Spleen (tissue), 11 donors: ENCODE results near the gene COL27A1. TPM values are rescaled to one million over a fixed set of nuclear protein-coding genes. Genes with fewer than 3 reads are reported as not detected.

Experiments used
- DNase-seq: peaks from one replicate; pipeline ENCODE4 v3.0.0-alpha.2; 2020
- H3K27ac ChIP-seq, 8 donors: fragments of 200-600 bp; sonication (generic) in 7 of 8; 1 replicate in 4 of 8; 2 replicates in 4 of 8; pipeline versions ENCODE4 v1.5.0 to v1.8.0; 2016 to 2021; ENCODE audit warnings: inconsistent platforms in 4 of 8, mild to moderate bottlenecking in 4 of 8, moderate library complexity in 1 of 8
- H3K27me3 ChIP-seq, 7 donors: fragments of 200-600 bp; sonication (generic) in 6 of 7; replicated peaks in 1 of 7; 1 replicate in 4 of 7; 2 replicates in 3 of 7; pipeline versions ENCODE4 v1.5.0 to v1.8.0; 2016 to 2021; ENCODE audit warnings: inconsistent platforms in 3 of 7, mild to moderate bottlenecking in 1 of 7
- H3K36me3 ChIP-seq, 6 donors: fragments of 200-600 bp; sonication (generic) in 5 of 6; 1 replicate in 4 of 6; 2 replicates in 2 of 6; pipeline versions ENCODE4 v1.5.0 to v1.8.0; 2016 to 2021; ENCODE audit warnings: inconsistent platforms in 2 of 6
- H3K4me1 ChIP-seq, 6 donors: fragments of 200-600 bp; sonication (generic) in 5 of 6; 1 replicate in 3 of 6; 2 replicates in 3 of 6; pipeline versions ENCODE4 v1.5.0 to v1.8.0; 2016 to 2021; ENCODE audit warnings: inconsistent platforms in 3 of 6
- H3K4me3 ChIP-seq, 8 donors: fragments of 200-600 bp; sonication (generic) in 7 of 8; 1 replicate in 4 of 8; 2 replicates in 4 of 8; pipeline versions ENCODE4 v1.5.0 to v1.8.0; 2016 to 2021; ENCODE audit warnings: inconsistent platforms in 4 of 8, mild to moderate bottlenecking in 4 of 8, moderate library complexity in 2 of 8
- H3K9me3 ChIP-seq, 8 donors: fragments of 200-600 bp; sonication (generic) in 7 of 8; 1 replicate in 4 of 8; 2 replicates in 4 of 8; pipeline versions ENCODE4 v1.5.0 to v1.8.0; 2016 to 2021; ENCODE audit warnings: inconsistent platforms in 4 of 8
- CTCF ChIP-seq, 11 experiments: fragments of 200-600 bp in 7 of 11; fragments of 450-650 bp in 4 of 11; sonication (generic) in 4 of 11; IDR thresholded peaks in 8 of 11; conservative IDR thresholded peaks in 3 of 11; 1 replicate in 7 of 11; 2 replicates in 4 of 11; pipeline versions ENCODE4 v1.4.0 to v1.8.0; 2016 to 2021; ENCODE audit warnings: antibody characterized with exemption in 11 of 11, inconsistent platforms in 4 of 11, mild to moderate bottlenecking in 1 of 11
- POLR2A ChIP-seq, 3 donors: fragments of 450-650 bp; IDR thresholded peaks; one replicate each; pipeline ENCODE4 v1.5.1; 2017; ENCODE audit warnings: antibody characterized with exemption in 3 of 3, mild to moderate bottlenecking in 1 of 3
- POLR2AphosphoS5 ChIP-seq, 3 donors: sonication (generic); formaldehyde crosslinking; IDR thresholded peaks; one replicate each; pipeline ENCODE4 v1.5.1; 2017; ENCODE audit warnings: antibody characterized with exemption in 3 of 3
- WGBS, 5 donors: extraction: QIAGEN DNeasy Blood & Tissue Kit in 3 of 5; methylation state at CpG; one replicate each; pipeline versions ENCODE4 v1.1.5 to v1.1.7; 2013 to 2018; 5-methylcytosine and 5-hydroxymethylcytosine counted together
- intact Hi-C: fragments of 100-400 bp; cut with DNase I; formaldehyde crosslinking; loops from one replicate; pipeline ENCODE4 v1.15.0; 2023; ENCODE audit warnings: low total_unique reads
- polyA plus RNA-seq, 3 donors: library from polyadenylated mRNA; stranded (reverse); fragments of 200-250 nt; gene quantifications; one replicate each; pipeline ENCODE4 v1.2.1, GENCODE V29; 2013
- total RNA-seq, 7 donors: library from RNA; depleted of rRNA in 3 of 7; stranded (reverse); fragments of >200 nt in 3 of 7; fragmentation: NEBNext Ultra II Directional in 4 of 7; extraction: Animal tissue kit (Norgen Biotek cat#: 25700) in 4 of 7; gene quantifications; one replicate each; pipeline versions ENCODE4 v1.1.0 to v1.2.1, GENCODE V29; 2016 to 2021
- donor health status: healthy with polysubstance abuse.
- donor health status: DM: no; HTN: no; CAD: no; lungs with moderate emphysema.
- donor health status: DM: no; HTN: no; CAD: no.
- donor health status: Bipolar disorder and iron deficiency.
- donor health status: healthy.
- donor health status: DM: no; HTN: no; CAD: no.
- donor health status: DM: yes; HTN: yes; CAD: no.

Gene COL27A1
- total and polyA plus RNA-seq, 10 donors = 2.1 to 23.4 (median 6.1) TPM

- intact Hi-C loops = no loop called here
- Histone ChIP-seq H3K36me3 (no peaks in the 10 kb centered on the region), H3K9me3 (no peaks in the 10 kb centered on the region), H3K27me3 (peaks cover 0 to 8% (median 0%) of the 10 kb centered on the region in 7 donors), H3K4me3 (no peak overlapping the region), H3K4me1 (no peaks in the 10 kb centered on the region), H3K27ac (no peak overlapping the region)
- TF ChIP-seq POLR2AphosphoS5 (IDR thresholded peaks at IDR 0.05) (no peak), POLR2A (IDR thresholded peaks at IDR 0.05) (no peak), CTCF (IDR thresholded peaks at IDR 0.05 in 8 of 11, conservative IDR thresholded peaks at IDR 0.05 in 3 of 11) (no peak)
- WGBS, 5 donors = 83 to 90% (median 87%) methylated on average over 5 of the region's 5 CpGs
- DNase-seq = no peak
Observed at GRCh38 chr9:114274217-114274616, 118.9 kb downstream of the COL27A1 start.

GRCh38 chr9:114275246-114276004 is 120.1 kb downstream of the COL27A1 start:
- WGBS, 5 donors = 86 to 90% (median 88%) methylated on average over 7 to 15 of the region's 15 CpGs
- no peak overlapping the region for H3K27ac ChIP-seq
- H3K4me3 ChIP-seq = no peak overlapping the region
- DNase-seq = peak; percentile 24
- H3K27me3 ChIP-seq = peaks cover 0 to 8% (median 0%) of the 10 kb centered on the region in 7 donors
- no peaks in the 10 kb centered on the region for H3K4me1 ChIP-seq
- H3K9me3 ChIP-seq = no peaks in the 10 kb centered on the region
- no peak for TF ChIP-seq POLR2A (IDR thresholded peaks at IDR 0.05)
- no peak for TF ChIP-seq CTCF (IDR thresholded peaks at IDR 0.05 in 8 of 11, conservative IDR thresholded peaks at IDR 0.05 in 3 of 11)
- TF ChIP-seq POLR2AphosphoS5 (IDR thresholded peaks at IDR 0.05) = no peak
- intact Hi-C loops = no loop called here
- no peaks in the 10 kb centered on the region for H3K36me3 ChIP-seq

- intact Hi-C loops = no loop called here
- no peak overlapping the region for H3K27ac ChIP-seq
- TF ChIP-seq POLR2AphosphoS5 (IDR thresholded peaks at IDR 0.05) (no peak), CTCF (IDR thresholded peaks at IDR 0.05 in 8 of 11, conservative IDR thresholded peaks at IDR 0.05 in 3 of 11) (no peak), POLR2A (IDR thresholded peaks at IDR 0.05) (no peak)
- H3K9me3 ChIP-seq = no peaks in the 10 kb centered on the region
- peak; percentile 44 for DNase-seq
- WGBS, 5 donors = 83 to 89% (median 86%) methylated on average over 18 of the region's 18 CpGs
- H3K4me3 ChIP-seq = no peak overlapping the region
- no peaks in the 10 kb centered on the region for H3K4me1 ChIP-seq
- H3K36me3 ChIP-seq = no peaks in the 10 kb centered on the region
- H3K27me3 ChIP-seq = peaks cover 0 to 7% (median 0%) of the 10 kb centered on the region in 7 donors
Observed at GRCh38 chr9:114276908-114277821, 121.8 kb downstream of the COL27A1 start.

GRCh38 chr9:114278356-114278755 is 123.0 kb downstream of the COL27A1 start:
- intact Hi-C loops = no loop called here
- Histone ChIP-seq H3K27me3 (peaks cover 0 to 9% (median 0%) of the 10 kb centered on the region in 7 donors), H3K4me3 (no peak overlapping the region), H3K9me3 (no peaks in the 10 kb centered on the region), H3K36me3 (no peaks in the 10 kb centered on the region), H3K4me1 (no peaks in the 10 kb centered on the region), H3K27ac (no peak overlapping the region)
- DNase-seq = peak; percentile 4
- TF ChIP-seq CTCF (IDR thresholded peaks at IDR 0.05 in 8 of 11, conservative IDR thresholded peaks at IDR 0.05 in 3 of 11) (no peak), POLR2A (IDR thresholded peaks at IDR 0.05) (no peak), POLR2AphosphoS5 (IDR thresholded peaks at IDR 0.05) (no peak)
- 72 to 90% (median 86%) methylated on average over 3 of the region's 3 CpGs for WGBS, 5 donors
